Renal cortex interstitium (tissue), 11 donors: ENCODE measurements around the gene SLC15A2. TPM values are rescaled to one million over a fixed set of nuclear protein-coding genes. Genes with fewer than 3 reads are reported as not detected.
A peak's percentile ranks its signal among the peaks of the same experiment; 100 is the strongest.

Source experiments
- DNase-seq, 11 donors: peaks; one replicate each; pipeline ENCODE4 v3.0.0-alpha.2; 2013; ENCODE audit warnings: low read depth in 9 of 11, low spot score in 4 of 11; ENCODE audit errors: extremely low read depth in 1 of 11
- polyA plus RNA-seq, 3 donors: library from polyadenylated mRNA; unstranded; fragments of 120-200 nt; gene quantifications; one replicate each; pipeline ENCODE4 v1.2.1, GENCODE V29; 2013; ENCODE audit not compliant: insufficient read length in 3 of 3

The SLC15A2 gene
- polyA plus RNA-seq, 3 donors, result 8.8 to 18.2 (median 12.7) TPM

DNA sequence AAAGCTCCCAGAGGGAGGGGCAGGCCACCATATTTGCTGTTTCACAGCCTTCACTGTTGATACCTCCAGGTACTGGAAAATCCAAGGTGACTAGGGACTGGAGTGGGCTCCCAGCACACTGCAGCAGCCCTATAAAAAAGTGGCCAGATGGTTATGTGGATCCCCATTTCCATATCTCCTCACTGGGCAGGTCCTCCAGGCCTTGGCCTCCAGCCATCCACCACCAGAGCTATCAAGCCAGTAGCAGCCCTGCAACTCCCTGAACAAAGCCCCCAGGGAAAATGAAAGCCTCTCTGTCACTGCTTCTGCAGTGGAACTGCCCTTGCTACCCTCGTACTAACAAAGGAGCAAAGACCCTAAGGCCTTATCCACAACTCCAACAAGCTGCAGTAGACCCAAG lies 69.4 kb downstream of the SLC15A2 start:
- no peak for DNase-seq

DNA sequence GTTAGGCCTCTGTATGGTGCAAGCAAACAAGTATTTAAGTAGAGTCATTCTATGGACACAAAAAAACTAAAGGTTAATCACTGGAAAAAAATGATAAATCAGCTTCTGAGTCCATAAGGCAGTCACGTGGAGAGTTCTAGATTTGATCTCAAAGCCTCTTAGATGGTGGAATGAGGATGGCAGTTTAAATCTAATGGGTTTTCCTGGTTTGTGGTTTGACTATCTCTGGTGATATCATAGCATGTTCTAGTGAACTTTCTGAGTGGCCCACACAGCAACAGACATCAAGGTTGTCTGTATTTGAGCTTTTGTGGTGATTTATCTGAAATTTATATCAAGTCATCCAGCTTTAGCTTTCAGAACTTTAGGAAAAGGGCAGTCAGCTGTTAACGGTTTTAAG lies 75.4 kb downstream of the SLC15A2 start:
- DNase-seq, result no peak

DNA sequence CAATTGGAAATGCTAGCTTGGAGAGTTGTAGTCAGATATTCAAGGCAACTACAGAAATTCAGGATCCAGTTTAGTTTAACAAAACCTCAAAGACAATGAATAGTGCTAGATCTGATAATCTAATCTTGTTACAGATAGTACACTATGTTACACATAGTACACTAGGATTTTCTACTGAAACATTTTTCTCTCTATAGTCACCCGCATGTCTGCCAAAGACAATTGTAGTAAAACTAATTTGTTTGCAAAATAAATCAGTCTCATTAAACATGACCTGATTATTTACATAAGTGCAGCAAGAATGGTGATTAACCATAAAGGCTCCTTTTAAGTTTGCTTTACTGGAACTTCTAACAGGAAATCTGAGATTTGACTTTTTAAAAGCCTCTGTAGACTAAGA lies 75.8 kb downstream of the SLC15A2 start:
- peak in 6 of 11 donors; percentile 18 to 46 (median 31) for DNase-seq

DNA sequence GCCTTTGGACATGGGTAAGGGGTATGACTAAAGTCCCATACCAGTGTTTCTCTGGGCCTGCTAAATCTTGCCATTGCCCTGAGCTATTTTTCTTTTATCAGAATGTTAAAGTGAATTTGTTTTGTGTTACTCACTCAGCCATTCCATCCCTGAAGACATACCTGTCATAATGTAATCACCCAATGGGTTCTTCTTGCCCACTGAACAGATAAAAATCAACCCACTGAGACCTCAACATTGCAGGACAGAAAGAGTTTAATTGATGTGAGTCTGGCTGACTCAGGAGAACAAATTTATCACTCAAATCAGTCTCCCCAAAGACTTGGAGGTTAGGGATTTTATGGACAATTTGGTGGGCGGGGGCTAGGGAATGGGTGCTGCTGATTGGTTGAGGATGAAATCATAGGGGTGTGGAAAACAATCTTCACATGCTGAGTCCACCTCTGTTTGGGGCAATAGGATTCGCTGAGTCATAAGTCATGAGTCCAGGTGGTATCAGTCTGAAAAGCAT lies 80.5 kb downstream of the SLC15A2 start:
- no peak for DNase-seq

DNA sequence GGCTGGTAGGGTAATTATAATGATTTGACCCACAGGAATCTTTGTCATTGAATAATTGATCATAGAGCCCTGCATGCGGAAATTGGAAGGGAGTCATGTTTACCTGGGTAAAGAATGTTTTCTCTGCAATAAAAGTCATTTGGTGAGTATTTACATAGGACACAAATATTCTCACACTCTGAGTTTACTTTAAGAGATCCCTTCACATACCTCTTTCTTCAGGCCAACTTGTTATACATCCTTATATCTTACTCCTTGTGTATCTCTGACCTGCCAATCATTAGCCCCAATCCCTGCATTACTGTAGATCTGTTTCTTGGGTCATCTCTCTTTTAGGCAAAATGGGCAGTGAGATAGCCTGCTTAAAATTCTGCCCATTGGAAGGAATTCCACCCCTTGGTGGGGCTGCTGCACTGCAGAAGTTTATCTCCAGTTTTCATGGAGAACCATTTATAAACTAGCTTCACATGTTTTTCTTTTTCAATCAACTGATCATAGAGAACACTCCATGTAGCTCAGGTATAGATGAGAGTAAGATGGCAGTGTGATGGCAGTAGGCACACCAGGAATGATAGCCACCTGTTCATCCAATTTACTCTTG lies 81.6 kb downstream of the SLC15A2 start:
- DNase-seq, result no peak

DNA sequence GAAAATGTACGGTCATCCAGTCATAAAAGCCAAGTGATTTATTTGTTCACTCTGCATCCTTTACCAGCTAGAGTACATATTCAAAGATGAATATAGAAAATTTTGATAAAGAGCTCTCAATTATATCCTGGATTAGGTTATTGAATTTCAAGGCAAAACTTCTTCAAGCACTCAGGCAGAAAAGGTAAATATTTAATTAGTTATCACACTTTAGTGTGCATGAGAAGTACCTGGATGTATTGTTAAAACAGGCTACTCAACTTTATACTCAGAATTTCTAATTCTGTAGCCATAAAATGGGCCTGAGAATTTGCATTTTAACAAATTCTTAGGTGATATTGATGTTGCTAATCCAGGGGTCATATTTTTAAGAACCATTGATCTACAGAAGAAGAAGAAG lies 82.5 kb downstream of the SLC15A2 start:
- no peak for DNase-seq

DNA sequence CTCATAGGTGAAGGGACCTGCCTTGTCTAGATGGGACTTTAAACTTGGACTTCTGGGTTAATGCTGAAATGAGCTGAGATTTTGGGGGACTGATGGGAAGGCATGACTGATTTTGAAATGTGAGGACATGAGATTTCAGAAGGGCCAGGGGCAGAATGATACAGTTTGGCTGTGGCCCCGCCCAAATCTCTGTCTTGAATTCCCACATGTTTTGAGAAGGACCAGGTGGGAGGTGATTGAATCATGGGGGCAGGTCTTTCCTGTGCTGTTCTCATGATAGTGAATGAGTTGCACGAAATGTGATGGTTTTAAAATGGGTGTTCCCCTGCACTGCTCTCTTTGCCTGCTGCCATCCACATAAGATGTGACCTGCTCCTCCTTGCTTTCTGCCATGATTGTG lies 85.0 kb downstream of the SLC15A2 start:
- no peak for DNase-seq

DNA sequence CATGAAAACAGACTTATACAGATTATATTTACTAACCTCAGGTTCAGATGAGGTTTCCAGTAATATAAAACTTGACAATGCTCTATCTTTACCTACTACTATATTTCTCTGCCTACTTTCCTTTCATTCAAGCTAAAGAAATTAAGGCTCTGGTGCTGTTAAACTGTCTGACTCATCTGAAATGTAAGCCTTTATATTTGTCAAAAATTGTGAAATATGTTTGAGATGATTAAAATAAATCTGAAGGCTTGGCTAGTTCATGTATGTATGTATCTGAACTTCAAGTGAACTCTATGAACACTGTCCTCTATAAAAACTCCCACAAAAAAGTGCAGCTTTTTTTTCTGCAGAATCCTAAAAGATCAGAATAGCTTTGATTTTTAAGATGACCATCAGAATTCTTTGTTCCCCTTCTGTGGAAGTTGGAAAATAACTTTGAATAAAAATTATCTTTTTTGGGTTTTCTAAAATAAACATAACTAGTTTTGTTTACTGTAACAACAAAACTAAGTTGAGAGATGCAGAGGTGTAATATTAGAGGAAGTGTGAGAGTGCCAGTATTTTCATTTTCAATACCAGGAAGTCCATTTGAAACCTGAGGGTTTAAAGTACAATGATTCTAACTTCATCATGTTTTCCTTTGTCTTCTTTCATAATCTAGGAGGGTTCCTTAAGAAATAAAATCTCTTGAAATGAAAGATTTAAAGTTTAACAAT lies 85.7 kb downstream of the SLC15A2 start:
- DNase-seq, result no peak

DNA sequence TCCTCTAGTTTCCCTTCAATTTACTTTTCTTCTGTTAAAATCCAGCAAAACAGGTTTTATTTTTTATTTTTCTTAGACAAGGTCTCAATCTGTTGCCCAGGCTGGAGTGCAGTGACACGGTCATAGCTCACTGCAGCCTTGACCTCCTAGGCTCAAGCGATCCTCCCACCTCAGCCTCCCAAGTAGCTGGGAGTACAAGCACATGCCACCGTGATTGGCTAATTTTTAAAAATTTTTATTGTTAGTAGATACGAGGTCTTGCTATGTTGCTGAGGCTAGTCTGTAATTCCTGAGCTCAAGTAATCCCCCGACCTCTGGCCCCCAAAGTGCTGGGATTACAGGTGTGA lies 86.2 kb downstream of the SLC15A2 start:
- DNase-seq, result no peak

DNA sequence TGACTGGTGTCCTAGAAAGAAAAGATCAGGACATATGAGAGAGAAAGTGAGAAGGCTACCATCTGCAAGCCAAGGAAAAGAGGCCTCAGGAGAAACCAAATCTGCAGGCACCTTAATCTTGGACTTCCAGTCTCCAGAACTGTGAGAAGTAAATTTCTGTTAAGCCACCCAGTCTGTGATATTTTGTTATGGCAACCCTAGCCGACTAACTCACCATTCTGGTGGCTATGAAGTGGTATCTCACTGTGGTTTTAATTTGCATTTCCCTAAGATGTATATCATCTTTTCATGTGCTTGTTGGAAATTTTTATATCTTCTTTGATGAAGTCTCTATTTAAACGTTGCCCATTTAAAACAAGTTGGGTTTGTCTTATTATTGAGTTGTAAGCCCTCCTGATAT lies 87.3 kb downstream of the SLC15A2 start:
- DNase-seq, result no peak

DNA sequence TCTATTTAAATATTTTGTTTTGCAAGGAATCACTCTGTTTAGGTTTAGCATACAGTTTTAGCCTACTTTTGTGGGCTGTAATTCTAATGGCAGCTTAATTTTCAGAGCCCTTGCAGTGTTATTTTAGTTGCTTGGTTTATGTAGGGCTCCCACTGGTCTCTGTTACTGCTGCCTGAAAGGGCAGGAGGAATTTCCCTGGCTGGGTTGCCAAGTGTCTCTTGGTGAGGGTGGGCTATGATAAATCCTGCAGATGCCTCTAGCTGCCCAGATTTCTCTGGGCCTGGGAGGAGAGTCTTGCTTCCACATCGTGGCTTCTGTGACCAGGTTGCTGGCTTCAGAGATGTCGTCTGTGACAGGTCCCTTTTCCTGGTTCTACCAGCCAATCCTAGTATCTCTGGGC lies 91.6 kb downstream of the SLC15A2 start:
- DNase-seq, result no peak

DNA sequence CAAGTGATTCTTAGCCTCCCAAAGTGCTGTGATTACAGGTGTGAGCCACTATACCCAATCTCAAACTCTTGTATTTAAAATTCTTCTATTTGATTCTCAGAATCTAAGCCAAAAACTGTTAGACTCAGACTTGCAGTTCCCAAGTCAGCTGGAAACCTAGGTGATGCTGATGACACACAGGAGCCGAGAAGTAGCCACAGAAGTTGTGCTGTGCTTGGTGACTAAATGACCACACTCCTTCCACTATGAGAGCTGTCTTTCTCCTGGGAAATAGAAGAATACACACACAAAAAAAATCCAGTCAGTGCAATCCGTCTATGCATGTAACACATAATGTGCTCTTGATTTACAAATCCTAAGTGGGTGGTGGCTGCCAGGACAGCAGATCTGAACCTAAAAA lies 93.9 kb downstream of the SLC15A2 start:
- no peak for DNase-seq

DNA sequence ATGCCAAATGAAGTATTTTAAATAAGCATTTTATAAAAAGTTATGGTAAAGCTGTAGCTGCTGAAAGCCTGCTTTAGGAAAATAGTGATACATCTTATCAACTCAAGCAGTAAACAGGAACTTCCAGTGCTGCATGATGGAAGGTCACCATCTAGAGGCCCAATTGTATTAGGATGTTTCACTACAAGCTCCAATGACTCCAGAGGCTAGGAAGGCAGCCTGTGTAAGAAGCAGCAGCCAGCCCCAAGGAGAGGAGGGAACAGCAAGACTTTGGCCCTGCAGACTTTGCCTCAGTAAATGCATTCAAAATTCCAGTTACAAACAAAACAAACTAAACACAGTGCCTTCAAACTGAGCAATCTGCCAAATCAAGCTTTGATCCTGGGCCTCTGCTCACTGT lies 95.7 kb downstream of the SLC15A2 start:
- peak in 2 of 11 donors; percentile 38 to 39 for DNase-seq

DNA sequence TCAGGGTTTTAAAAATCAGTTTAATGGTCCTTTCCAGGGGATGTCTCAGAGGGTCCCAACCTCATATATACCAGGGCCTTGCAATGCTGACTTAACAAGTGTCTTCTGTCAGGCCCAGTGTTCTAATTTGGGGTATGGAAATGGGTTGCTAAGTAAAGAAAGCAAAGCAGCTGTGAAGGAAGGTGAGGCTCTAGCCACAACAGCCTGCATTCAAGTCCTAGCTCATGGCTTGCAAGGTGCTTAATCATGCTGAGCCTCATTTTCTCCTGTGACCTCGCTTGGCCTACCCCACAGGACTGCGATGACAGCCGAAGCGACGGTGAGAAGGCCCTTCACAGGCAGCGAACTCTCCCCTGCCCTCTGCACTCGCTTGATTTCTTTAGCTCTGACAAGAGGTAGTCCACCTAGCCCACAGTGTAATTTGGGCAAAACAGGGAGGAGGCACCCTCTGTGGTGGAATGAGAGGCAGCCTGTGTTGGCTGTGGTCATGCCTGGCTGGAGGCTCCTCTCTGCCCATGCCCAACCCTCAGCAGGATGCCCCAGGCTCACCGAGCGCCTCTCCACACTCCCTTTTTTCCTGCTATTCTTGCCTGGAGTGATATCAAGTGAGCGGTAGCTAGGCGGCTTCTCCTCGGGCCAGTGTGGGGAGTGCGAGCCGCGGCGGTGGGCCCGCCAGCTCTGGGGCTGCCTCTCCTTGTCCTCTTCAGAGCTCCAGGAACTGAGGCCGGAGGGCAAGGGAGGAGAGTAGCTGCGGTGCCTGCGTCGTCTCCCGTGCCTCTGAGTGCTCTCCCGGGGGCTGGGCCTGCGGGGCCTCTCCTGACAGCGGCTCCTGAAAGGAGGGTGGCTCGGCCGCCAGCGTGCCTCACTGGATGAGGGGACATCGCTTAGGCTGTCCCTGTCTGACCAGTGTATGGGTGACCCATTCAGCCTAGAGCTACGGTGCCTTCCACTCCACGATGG lies 98.7 kb downstream of the SLC15A2 start:
- DNase-seq, result no peak

Other genes starting within 250 kb of the SLC15A2 start
- 1 to 10 TPM; 4.9 to 8.2 (median 7.6) TPM for gene HCLS1, start 233.5 kb upstream of the SLC15A2 start, polyA plus RNA-seq
- gene GOLGB1, start 144.7 kb upstream of the SLC15A2 start, polyA plus RNA-seq, result 10 to 100 TPM; 80.1 to 98.1 (median 88.4) TPM
- gene IQCB1, start 59.3 kb upstream of the SLC15A2 start, polyA plus RNA-seq, result 10 to 100 TPM; 29.3 to 44.5 (median 36.7) TPM
- gene EAF2, start 59.2 kb upstream of the SLC15A2 start, polyA plus RNA-seq, result 10 to 100 TPM in 1 of 3 donors, 1 to 10 TPM in 2; 7.8 to 10.3 (median 8.2) TPM
- 1 to 10 TPM; 6.9 to 9.3 (median 7.6) TPM for gene ILDR1, start 127.8 kb downstream of the SLC15A2 start, polyA plus RNA-seq
- gene CD86, start 161.0 kb downstream of the SLC15A2 start, polyA plus RNA-seq, result 1 to 10 TPM; 1.7 to 2.7 (median 1.9) TPM